ENCODE measurements around the gene TMC3.

TMC3 gene

DNA sequence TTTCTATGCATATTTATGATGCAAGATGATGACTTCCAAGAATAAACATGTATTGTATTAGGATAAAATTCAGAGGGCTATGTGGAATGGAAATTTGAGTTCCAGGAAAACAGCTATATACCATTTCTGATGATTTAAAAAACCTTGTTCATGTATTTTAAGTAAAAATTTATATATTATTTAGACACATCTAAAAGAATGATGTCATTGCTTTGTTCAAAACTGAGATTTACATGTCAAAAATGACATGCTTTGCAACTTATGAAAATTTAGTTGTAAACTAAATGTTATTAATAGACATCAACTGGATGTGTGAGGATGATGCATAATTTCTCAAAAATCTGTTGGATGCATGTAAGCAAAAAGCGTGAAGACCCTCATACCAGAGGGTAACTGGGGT is 52.3 kb downstream of the TMC3 start:
- DNase-seq: no peak

DNA sequence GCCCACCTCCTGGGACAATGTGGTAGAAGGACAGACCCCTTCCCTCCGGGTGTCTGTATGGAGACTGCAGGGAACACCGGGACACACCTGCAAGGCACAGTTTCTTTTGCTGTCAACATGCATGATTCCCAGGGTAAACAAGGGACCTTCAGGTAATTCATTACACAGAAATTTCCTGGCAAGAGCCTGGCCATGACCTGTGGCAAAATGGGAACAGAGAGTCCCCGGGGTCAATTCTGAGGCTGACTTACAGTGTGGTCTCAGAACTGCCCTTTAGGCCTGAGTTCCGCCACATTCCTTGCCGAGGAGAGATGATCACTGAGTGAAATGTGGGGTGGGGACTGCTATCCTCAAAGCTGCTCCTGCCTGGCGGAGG is 56.4 kb downstream of the TMC3 start:
- no peak for DNase-seq

DNA sequence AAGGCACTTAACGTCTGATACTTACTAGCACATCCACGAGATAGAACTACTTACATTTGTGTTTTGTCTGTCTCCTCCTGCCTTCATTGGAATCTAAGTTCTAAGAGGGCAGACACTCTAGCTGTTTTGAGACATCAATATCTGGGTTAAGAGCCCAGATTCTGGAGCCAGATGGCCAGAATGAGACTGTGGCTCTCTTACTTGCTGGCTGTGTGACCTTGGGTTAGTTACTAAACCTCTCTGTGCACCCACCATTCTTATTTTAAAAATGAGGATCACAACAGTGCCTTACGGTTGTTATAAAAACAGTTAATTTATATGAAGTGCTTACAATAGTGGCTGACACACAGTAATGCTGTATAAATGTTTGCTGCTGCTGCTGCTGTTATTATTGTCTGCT is 57.7 kb downstream of the TMC3 start:
- no peak for DNase-seq

DNA sequence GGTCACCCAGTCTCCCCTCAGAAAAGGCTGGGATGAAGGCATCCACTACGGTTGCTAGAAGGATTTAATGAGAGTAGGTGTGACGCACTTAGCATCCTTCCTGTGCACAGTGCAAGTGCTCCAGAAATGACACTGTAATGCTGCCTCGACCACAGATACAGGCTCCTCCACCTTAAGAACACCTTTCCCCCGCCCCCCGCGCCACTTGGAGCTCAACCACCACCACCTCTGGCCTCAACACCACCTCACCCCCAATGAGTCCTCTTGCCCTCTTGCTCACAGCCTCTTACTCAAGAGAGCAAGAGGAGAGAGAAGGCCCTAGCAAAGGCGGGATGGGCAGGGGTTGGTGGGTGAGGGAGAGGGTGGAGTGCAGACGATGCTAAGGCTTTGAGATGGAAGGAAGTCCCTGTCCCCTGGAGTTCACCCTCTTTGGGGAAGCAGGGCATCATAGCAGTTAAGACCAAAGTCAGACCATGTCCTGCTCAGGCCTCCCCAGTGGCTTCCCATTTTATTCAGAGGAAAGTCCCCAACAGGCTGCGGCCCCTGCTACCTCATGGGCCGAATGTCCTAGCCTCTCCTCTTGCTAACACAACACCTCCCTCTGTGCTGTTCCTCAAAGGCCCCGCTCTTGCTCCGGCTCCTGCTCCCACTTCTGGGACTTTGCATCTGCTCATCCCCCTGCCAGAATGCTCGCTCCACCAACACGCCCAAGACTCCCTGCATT is 58.4 kb downstream of the TMC3 start:
- DNase-seq: no peak

DNA sequence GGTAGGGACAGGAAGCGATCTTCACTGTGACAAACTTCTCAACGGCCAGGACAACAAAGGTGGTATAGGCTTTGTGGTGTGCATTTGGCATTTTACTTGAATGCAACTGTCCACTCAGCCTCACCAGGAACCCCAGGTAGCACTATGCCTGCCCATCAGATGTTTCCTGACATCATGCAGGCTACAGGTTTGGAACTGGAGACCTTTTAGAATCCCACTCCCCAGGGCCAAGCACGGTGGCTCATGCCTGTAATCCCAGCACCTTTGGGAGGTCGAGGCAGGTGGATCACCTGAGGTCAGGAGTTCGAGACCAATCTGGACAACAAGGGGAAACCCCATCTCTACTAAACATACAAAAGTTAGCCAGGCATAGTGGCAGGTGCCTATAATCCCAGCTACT is 59.6 kb downstream of the TMC3 start:
- no peak for DNase-seq

DNA sequence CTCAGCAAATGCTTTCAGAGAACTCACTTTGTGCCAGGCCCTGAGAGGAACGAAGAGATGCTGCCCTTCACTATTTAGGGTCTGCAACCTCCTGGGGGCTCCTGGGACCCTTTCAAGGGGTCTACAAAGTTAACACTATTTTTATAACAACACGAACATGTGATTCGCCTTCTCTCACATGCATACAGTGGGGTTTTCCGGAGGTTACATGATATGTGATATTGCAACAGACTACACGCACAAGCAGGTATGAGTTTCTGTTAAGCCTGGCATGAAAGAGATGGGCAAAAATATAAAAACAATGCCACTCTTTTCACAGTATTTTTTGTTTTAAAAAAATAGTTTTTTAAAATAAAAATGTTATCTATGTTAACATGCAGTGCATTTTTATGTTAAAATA is 60.3 kb downstream of the TMC3 start:
- DNase-seq: no peak

DNA sequence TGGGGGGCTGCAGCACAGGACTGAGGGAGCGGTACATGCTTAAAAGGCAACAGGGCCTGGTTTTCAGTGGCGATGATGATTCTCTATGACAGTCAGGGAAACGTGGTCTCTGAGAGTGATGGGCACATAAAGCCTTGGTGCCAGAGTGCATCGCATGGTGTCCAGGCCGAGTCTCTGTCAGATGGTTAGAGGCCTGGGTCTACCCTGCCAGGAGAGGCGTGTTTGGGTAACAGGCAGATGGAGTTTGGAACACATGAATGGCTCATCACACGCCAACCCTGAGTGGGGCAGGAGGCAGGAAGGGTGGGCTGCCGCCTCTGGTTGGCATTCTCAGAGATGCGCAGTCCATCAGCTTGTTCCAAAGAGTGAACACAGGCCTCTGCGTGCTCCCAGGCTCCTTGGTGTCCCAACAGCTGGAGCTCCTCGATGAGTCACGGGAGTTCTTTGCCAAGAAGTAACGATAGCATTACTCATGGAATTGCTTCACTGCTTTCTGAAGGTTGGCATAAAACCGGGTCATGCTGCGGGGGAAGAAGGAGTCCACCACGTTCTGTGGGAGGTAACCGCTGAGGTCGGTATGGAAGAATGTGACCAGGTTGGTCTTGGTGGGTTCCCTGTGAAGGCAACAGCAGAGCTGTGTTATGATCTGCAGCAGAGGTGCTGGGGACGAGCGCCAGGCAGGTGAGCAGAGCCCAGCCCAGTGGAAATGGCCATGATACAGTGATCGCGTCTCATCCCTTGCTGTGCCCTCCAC is 61.0 kb downstream of the TMC3 start:
- DNase-seq: peak; percentile 98

DNA sequence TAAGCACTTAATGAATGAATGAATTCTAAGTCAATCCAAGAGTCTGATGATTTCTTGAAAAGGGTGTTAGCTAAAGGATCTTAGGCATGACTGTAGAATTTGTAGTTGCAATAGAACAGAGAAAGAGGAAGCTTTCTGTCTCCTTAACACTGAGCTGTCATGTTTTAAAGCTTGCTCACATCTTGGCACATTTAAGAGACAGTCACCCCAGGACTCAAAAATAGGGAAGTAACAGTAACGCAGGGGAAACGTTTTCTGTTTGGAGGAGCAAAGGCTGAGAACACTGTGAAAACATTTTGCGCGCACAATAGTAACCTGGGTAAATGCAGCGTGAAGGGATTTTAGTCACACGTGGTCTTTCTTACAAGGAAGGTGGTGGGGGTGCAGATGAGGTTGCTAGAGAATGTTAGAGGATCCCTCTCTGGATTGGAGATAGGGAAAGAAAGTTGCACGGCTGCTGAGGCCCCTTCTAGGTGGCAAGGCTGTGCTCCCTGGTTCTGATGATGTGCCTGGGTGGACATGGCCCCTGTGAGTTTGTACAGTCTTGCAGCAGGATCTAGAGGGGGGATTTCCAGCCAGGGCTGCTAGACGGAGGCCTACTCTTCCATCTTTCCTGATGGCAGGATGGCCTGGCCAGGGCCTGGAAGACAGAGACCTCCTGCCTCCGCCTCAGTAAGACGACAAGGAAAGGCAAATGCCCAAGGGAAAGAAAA is 62.1 kb downstream of the TMC3 start:
- DNase-seq: no peak

DNA sequence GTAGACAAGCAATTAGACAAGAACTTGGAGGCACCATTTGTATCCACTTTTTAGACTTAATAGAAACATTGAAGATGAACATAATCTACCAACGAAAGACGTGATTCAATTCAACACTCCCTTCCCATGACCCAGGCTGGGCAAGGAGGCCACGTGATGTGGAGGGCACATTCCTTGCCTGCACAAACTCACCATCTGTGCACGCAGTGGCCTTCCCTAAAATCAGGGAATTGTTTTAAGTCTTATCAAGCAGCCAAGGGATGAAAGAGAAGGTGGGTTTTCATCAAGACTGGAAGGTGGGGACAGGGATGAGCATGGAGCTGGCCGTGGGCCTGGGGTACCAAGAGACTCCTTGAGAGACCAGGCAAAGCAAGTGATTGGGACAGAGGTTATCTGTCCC is 63.5 kb downstream of the TMC3 start:
- DNase-seq: no peak

DNA sequence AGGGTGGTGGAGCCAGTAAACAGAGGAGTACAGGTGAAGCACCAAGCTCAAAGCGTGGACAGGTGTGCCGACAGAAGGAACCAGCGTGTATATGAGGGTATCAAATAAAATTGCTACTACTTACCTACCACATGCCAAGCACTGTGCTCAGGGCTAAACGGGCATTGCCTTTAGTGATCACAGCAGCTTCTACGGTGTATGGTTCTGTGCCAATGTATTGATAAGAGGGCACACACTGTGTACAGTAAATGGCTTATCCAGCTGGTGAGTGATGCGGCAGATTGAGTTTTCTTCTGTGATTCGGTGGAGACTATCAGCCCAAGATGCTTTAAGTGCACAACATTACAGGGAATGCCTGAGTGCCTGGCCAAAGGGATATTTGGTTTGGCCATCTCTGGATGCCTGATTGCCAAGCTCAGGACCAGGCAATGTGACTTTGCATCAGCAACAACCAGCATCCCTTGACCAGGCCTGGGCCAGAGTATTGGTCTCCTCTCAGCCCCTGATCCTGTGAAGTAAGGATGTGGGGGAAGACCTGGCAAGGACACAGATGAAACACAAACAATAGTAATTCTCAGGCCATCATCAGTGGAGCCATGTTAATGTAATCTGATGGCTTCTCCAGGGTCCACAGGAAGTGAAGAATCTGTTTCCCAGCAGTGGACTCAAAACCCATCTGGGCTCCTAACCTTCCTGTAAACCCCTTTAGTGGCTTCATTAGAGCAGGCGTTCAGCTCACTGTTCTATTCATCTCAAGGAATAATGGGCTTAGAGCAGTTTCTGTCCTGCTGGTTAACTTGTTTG is 64.2 kb downstream of the TMC3 start:
- DNase-seq: no peak

DNA sequence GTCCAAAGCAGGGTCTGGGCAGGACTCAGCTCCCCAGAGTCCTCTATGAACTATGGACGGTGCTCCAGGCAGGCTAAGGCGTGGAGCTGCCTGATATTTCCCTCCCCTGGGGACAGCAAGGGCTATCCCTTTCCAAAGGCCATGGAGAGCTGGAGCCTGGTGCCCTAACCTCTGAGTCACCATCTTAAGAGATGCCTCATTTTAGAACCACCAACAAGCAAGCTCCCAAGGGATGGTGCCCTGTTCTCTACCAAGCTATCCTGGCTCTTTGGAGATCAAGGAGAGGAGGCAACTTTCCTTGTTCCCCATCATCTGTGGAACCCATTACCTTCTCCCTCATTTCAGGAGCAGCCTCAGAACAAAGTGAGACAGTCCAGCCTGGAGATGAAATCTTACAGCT is 65.8 kb downstream of the TMC3 start:
- DNase-seq: no peak

DNA sequence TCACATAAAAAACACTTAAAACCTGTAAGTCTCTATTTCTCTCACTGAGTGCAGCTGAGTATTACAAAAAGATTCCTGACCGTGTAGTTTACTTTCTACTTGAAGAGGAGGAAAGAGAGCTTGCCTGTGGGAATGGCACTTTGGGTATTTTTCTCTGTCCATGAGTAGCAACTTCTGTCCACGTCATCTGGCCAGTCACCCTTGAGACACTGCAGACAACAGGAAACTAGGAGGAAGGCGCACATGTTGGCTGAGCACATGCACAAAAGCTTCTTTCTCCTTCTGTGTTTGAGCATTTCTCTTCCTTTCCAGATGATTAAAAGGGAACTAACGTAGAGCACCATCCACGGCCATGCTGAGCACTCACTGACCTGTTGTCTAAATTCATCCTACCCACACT is 69.8 kb downstream of the TMC3 start:
- no peak for DNase-seq

DNA sequence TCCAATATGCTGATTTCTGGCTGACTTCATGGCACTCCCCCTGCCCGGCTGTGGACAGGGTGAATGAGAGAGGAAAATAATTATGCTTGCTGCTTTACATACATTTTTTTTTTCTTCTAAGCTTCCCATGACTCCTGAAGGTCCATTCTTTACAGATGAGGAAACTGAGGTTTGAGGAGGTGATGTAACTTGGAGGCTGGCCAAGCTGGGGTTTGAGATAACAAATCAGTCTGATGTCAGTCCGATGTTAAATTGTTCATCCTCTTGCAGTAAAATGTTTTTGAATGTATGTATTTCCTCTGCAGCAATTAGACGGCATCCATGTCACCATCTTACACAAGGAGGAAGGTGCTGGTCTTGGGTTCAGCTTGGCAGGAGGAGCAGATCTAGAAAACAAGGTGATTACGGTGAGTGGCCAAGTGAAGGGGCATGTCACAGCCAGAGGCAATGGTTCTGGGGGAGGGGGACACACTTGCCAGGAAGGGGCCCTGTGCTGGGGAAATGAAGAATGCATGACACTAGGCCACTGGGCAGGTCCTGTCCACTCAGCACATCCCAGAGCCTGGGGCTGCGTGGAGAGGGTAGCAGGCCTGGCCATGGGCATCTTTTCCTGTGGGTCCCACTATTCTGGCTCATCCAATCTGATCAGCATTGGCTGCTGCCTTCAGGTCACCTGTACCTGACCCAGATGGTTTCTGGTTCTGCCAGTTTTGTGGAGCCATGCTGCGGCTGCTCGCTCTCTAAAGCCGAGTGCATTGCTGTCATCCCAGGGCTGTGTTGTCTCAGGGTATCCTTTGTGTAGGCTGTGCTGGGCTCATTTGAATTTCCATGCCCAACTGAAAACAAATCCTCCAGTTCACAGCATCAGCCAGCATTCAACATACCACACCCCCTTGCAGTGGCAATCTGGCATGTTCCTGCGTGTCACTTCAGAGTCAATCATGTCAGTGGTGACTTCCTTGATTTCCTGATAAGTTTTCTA is 70.5 kb downstream of the TMC3 start:
- no peak for DNase-seq

DNA sequence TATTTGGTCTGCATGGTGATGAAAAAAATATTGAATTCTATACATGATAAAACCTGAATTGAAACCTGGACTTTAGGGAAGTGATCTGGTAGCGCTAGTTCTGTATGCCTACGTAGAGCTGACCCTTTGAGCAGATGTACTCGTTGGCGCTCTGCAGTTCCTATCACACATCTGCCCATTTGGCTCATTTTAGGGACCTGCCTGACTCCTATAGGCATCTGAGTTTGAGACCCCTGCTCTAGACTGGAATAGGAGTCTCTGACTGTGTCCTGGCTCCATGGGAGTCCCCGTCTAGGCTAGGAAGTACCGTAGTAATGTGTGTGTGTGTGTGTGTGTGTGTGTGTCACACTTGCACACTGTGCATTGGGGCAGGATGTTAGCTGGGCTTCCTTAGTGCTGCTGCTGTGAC is 71.3 kb downstream of the TMC3 start:
- DNase-seq: no peak

DNA sequence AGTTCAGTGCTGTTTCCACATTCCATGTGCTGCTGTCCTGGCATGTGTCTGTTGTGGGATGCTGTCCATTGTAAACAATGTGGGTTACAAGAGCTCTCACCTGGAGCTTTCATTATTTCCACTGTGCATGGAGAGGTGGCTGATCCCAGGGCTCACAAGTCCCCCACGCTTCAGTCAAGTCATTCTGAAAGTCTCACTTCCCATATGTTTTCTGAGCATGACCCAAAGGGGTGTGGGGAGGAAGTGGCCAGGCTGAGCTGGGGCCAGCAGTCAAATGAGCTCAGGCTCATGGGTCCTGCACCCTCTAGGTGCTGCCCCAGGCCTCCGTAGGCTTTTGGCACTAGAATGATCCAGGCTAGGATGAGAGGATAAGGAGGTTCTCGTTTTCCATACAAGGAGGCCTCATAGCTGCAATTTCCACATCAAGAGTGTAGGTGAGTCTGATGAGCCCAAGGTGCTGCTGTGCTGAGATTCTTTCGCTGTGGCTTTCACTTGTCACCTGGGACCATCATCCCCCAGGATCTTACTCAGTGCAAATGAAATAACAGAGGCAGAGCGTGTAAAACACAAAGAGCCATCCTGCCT is 72.1 kb downstream of the TMC3 start:
- no peak for DNase-seq

DNA sequence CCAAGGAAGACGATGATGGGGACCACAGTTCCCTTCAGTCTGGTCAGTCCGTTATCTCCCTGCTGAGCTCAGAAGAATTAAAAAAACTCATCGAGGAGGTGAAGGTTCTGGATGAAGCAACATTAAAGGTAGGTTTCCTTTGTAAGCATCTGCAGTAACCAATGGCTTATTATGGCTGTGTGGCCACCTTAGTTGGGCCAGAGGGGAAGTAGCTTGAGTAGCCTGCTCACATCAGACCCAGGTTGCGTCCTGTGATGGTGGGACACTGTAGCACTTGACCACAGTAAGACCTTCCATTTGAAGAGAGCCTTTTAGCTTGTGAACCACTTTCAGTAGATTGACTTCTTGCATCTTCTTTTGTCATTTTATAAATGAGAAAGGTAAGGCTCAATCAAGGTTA is 72.6 kb downstream of the TMC3 start:
- DNase-seq: no peak

DNA sequence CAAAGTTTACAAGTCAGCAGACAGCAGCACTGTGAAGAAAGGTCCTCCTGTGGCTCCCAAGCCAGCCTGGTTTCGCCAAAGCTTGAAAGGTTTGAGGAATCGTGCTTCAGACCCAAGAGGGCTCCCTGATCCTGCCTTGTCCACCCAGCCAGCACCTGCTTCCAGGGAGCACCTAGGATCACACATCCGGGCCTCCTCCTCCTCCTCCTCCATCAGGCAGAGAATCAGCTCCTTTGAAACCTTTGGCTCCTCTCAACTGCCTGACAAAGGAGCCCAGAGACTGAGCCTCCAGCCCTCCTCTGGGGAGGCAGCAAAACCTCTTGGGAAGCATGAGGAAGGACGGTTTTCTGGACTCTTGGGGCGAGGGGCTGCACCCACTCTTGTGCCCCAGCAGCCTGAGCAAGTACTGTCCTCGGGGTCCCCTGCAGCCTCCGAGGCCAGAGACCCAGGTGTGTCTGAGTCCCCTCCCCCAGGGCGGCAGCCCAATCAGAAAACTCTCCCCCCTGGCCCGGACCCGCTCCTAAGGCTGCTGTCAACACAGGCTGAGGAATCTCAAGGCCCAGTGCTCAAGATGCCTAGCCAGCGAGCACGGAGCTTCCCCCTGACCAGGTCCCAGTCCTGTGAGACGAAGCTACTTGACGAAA is 74.3 kb downstream of the TMC3 start:
- DNase-seq: no peak

DNA sequence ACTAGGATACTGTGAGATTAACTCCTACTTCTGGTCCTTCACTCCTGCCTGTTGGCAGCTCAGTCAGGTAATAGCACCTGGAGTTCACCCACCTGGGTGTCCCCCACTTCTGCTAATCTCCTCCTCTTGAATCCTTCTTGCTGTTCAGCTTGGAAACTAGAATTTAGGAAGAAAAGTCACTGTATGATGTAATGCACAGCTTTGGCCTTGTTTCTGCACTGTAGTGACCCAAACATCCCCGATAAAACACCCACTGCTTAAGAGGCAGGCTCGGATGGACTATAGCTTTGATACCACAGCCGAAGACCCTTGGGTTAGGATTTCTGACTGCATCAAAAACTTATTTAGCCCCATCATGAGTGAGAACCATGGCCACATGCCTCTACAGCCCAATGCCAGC is 74.9 kb downstream of the TMC3 start:
- DNase-seq: no peak

DNA sequence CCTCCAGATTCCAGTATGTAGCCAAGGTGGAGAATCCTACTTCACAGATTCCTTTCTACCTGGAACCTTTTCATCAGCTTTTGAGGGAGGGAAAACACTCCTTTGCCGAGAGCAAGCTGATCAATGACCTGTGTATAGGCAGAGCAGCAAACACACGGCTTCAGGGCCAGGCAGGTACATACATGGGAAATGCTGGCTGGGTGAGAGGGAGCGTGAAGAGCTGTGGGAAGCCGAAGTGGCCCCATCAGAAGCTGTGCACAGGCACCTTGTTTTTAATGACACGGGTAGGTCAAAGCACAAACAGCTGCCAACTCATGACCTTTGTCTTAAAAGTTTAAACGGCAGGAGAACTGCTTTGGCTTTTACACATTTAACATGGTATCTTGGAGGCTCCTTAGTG is 75.4 kb downstream of the TMC3 start:
- DNase-seq: no peak

DNA sequence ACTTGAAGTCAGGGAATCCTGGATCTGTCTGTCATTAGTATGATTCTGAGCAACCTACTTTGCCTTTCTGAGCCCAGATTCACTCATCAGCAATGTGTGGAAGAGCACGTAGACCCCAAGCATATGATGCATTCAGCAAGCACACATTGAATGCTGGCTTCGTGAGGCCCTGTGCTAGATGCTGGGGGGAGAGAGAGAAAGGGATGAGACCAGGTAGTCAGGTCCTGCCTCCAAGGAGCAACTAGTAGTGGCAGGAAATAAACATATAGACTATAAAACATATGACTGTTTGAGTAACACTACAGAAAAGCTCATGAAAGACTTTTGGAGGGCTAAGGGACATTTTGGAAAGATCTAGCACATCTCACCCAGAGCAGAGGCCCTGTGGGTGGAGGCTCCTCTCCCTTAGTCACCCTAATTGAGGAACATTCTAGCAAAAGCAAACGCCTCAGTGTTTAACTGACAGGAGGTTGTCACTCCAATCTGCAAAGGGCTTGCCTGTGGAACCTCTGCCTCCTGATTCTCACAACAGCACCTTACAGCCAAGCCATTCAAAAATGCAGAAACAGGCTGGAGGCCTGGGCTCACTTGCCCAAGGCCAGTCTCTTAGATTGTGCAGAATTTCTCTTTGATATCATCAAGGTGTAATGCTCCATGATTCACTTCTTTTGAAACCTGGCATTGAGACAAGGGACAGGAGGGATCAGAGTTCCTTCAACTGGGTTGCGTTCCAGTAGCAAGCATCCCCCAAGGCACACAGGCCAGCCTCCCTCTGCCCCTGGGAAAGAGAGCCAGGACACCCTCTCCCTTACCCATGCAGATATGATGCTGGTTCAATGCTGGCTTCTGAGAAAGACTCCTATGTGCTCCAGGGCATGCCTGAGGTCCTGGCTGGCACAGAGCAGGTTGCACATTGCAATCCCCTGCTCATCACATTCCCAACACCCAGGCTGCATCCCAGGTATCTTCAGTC is 76.1 kb downstream of the TMC3 start:
- DNase-seq: no peak
